ENCODE results near the gene C2orf69. TPM values are rescaled to one million over a fixed set of nuclear protein-coding genes. Genes with fewer than 3 reads are reported as not detected.

The C2orf69 gene
- total and polyA plus RNA-seq, 7 donors: 8.0 to 21.6 (median 13.0) TPM

DNA sequence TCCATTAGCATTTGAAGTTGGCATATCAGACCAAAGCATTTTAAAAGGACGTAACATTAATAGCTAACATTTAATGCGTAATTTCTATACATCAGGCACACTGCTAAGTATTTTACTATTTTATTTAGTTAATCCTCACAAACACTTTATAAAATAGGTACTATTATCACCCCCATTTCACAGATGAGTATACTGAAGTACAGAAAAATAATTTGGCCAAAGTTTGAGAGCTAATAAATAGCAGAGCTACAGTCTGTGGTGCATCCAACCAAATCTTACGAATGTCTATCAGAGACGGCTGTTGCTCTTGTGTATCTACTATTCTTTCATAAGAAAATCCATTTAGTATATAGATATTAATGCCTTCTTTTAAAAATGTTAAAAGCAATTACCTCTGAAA, 32.3 kb downstream of the C2orf69 start:
- Histone ChIP-seq H3K9me3 (no peaks in the 10 kb centered on the region), H3K4me1 (no peaks in the 10 kb centered on the region), H3K36me3 (ENCODE audit: insufficient read depth in 1 of 2, low read depth in 1 of 2) (peaks cover 8 to 84% of the 10 kb centered on the region in 2 donors), H3K27me3 (ENCODE audit: insufficient read depth in 3 of 3, low read length in 2 of 3) (no peaks in the 10 kb centered on the region), H3K4me3 (no peak overlapping the region), H3K27ac (no peak overlapping the region)
- TF ChIP-seq, protein P1, sequence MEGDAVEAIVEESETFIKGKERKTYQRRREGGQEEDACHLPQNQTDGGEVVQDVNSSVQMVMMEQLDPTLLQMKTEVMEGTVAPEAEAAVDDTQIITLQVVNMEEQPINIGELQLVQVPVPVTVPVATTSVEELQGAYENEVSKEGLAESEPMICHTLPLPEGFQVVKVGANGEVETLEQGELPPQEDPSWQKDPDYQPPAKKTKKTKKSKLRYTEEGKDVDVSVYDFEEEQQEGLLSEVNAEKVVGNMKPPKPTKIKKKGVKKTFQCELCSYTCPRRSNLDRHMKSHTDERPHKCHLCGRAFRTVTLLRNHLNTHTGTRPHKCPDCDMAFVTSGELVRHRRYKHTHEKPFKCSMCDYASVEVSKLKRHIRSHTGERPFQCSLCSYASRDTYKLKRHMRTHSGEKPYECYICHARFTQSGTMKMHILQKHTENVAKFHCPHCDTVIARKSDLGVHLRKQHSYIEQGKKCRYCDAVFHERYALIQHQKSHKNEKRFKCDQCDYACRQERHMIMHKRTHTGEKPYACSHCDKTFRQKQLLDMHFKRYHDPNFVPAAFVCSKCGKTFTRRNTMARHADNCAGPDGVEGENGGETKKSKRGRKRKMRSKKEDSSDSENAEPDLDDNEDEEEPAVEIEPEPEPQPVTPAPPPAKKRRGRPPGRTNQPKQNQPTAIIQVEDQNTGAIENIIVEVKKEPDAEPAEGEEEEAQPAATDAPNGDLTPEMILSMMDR (IDR thresholded peaks at IDR 0.05): no peak
- WGBS, 3 donors: 96 to 98% (median 97%) methylated on average over 4 of the region's 4 CpGs
- ATAC-seq (no peak), DNase-seq (no peak)
- intact Hi-C loops (cut with DNase I): loop anchor here in 1 of 2 donors (10.0 kb wide), 2 partner anchors 89 to 239 kb away; partner anchors contain the start of gene FTCDNL1

DNA sequence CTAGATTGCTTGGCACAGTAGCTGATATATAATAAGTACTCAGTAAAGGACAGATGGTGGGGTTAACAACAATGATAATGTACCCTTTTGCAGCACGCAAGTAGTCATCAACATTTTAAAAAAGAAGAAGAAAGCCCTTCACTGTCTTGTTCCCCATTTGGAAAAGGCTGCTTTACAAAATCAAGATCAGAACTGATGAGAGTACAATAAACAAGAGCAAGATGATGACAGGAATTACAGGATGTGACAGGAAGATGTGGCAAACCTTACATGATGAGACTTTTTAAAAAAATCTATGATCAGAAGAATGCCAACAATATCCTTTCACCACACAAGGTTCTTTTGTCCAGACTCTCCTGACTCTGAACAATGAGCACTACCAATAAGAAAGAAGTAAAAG, 35.1 kb downstream of the C2orf69 start:
- TF ChIP-seq, protein P1 (IDR thresholded peaks at IDR 0.05): no peak
- H3K4me1 ChIP-seq: no peaks in the 10 kb centered on the region
- no peaks in the 10 kb centered on the region for H3K27me3 ChIP-seq (ENCODE audit: insufficient read depth in 3 of 3, low read length in 2 of 3)
- H3K36me3 ChIP-seq (ENCODE audit: insufficient read depth in 1 of 2, low read depth in 1 of 2): peaks cover 8 to 79% of the 10 kb centered on the region in 2 donors
- H3K27ac ChIP-seq: no peak overlapping the region
- no peak for ATAC-seq
- no peaks in the 10 kb centered on the region for H3K9me3 ChIP-seq
- no peak overlapping the region for H3K4me3 ChIP-seq
- no peak for DNase-seq
- intact Hi-C loops (cut with DNase I): loop anchor here in 1 of 2 donors (10.0 kb wide), 2 partner anchors 91 to 241 kb away; partner anchors contain the start of gene FTCDNL1
- 96 to 100% (median 100%) methylated on average over 1 of the region's 1 CpG for WGBS, 3 donors

DNA sequence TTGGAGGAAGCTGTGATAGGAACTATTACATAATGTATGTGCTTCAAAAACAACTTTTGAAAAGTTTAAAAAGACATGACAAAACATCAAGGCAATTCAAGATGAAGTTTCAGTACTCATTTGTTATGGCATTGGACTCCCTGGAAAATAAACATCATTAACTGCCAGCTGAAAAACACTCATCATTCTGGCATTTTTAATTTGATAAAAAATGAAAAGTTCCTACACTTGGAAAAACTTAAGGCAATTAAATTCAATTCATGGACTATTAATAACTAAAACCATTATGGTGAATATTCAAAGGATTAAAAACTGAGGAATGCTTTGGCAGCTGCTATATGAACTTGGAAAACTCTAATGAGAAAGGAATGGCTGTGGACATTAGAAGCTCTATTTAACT, 35.7 kb downstream of the C2orf69 start:
- peaks cover 8 to 77% of the 10 kb centered on the region in 2 donors for H3K36me3 ChIP-seq (ENCODE audit: insufficient read depth in 1 of 2, low read depth in 1 of 2)
- no peak for ATAC-seq
- TF ChIP-seq, protein P1 (IDR thresholded peaks at IDR 0.05): no peak

DNA sequence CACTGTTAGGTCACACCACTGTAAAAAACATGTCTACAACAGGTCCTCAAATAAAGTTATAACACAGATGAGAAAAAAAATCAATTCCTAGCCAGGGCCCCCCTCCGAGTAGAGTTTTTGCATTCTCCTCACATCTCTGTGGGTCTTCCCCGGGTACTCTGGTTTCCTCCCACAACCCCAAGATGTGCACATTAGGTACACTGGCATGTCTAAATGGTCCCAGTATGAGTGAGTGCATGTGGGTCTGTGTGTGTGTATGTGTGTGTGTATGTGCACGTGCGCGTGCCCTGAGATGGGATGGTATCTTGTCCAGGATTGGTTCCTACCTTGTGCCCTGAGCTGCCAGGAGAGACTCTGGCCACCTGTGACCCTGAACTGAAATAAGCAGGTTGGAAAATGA, 39.3 kb downstream of the C2orf69 start:
- H3K36me3 ChIP-seq (ENCODE audit: insufficient read depth in 1 of 2, low read depth in 1 of 2): peaks cover 1 to 50% of the 10 kb centered on the region in 2 donors
- TF ChIP-seq, protein P1 (IDR thresholded peaks at IDR 0.05): no peak
- no peak overlapping the region for H3K4me3 ChIP-seq
- DNase-seq (no peak), ATAC-seq (no peak)
- 90 to 95% (median 91%) methylated on average over 5 of the region's 5 CpGs for WGBS, 3 donors
- peaks cover 13% of the 10 kb centered on the region for H3K4me1 ChIP-seq
- no peak overlapping the region for H3K27ac ChIP-seq
- intact Hi-C loops (cut with DNase I): no loop called here
- H3K9me3 ChIP-seq: no peaks in the 10 kb centered on the region
- no peaks in the 10 kb centered on the region for H3K27me3 ChIP-seq (ENCODE audit: insufficient read depth in 3 of 3, low read length in 2 of 3)

More for the DNA sequence above, 35.7 kb downstream of the C2orf69 start:
- Histone ChIP-seq H3K9me3 (no peaks in the 10 kb centered on the region), H3K4me3 (no peak overlapping the region), H3K4me1 (no peaks in the 10 kb centered on the region), H3K27ac (no peak overlapping the region), H3K27me3 (ENCODE audit: insufficient read depth in 3 of 3, low read length in 2 of 3) (no peaks in the 10 kb centered on the region)
- no peak for DNase-seq
- intact Hi-C loops (cut with DNase I): loop anchor here in 1 of 2 donors (10.0 kb wide), 2 partner anchors 92 to 242 kb away; partner anchors contain the start of gene FTCDNL1

DNA sequence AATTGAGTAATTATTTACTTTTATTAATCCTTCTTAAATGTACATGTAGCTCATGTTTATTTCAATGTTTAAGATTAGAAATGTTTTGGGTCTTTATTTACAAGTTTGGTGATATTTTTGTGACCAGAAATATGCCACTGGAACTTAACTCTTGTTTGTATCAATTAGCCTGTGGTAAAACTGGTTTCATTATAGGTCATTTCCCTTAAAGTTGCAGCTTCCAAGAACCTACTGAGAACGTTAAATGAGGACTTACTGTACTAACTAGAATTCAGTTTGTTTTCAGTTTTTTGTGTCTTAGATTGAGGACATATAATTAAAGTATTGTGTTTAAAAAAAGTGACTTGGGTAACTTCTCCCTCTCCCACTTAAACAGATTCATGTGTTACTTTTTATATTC, 39.9 kb downstream of the C2orf69 start:
- peaks cover 0 to 43% of the 10 kb centered on the region in 2 donors for H3K36me3 ChIP-seq (ENCODE audit: insufficient read depth in 1 of 2, low read depth in 1 of 2)
- TF ChIP-seq, protein P1 (IDR thresholded peaks at IDR 0.05): no peak
- 57 to 78% (median 63%) methylated on average over 1 of the region's 1 CpG for WGBS, 3 donors
- no peak for DNase-seq
- no peaks in the 10 kb centered on the region for H3K27me3 ChIP-seq (ENCODE audit: insufficient read depth in 3 of 3, low read length in 2 of 3)
- no peak for ATAC-seq
- peaks cover 13% of the 10 kb centered on the region for H3K4me1 ChIP-seq
- no peaks in the 10 kb centered on the region for H3K9me3 ChIP-seq
- no peak overlapping the region for H3K27ac ChIP-seq
- intact Hi-C loops (cut with DNase I): no loop called here
- no peak overlapping the region for H3K4me3 ChIP-seq
